Pancreas (tissue), 10 donors: ENCODE data around the gene RGMA. TPM values are rescaled to one million over a fixed set of nuclear protein-coding genes. Genes with fewer than 3 reads are reported as not detected.

Source experiments
- ATAC-seq, 4 donors: fragments of 200-7000 bp; cut with Tn5 transposase; one replicate each; pipeline versions ENCODE4 v1.8.0 to v1.9.1; 2020; ENCODE audit warnings: mild to moderate bottlenecking in 4 of 4, moderate library complexity in 4 of 4
- DNase-seq, 6 donors: peaks; one replicate each; pipeline ENCODE4 v3.0.0-alpha.2; 2020
- FAIRE-seq: peaks from 2 replicates; lab custom pipeline; 2012; peaks lifted over from hg19 to GRCh38; lab: Jason Lieb, UNC
- H3K27ac ChIP-seq, 4 donors: fragments of 200-600 bp; sonication (generic); 1 replicate in 3 of 4; 2 replicates in 1 of 4; pipeline versions ENCODE4 v1.5.0 to v1.8.0; 2020
- H3K27me3 ChIP-seq, 4 donors: fragments of 200-600 bp; one replicate each; pipeline ENCODE4 v1.8.0; 2021
- H3K36me3 ChIP-seq, 3 donors: fragments of 200-600 bp; sonication (generic) in 1 of 3; one replicate each; pipeline versions ENCODE4 v1.5.0 to v1.8.0; 2020 to 2021
- H3K4me1 ChIP-seq, 3 donors: fragments of 200-600 bp; one replicate each; pipeline ENCODE4 v1.8.0; 2021
- H3K4me3 ChIP-seq, 4 donors: fragments of 200-600 bp; sonication (generic) in 2 of 4; one replicate each; pipeline versions ENCODE4 v1.5.0 to v1.8.0; 2020 to 2021
- H3K9me3 ChIP-seq, 4 donors: fragments of 200-600 bp; one replicate each; pipeline ENCODE4 v1.8.0; 2021
- WGBS, 2 donors: extraction: QIAGEN DNeasy Blood & Tissue Kit; methylation state at CpG; one replicate each; pipeline ENCODE4 v1.1.7; 2013; 5-methylcytosine and 5-hydroxymethylcytosine counted together
- intact Hi-C, 3 donors: fragments of 100-400 bp; cut with DNase I; formaldehyde crosslinking; loops; one replicate each; pipeline versions ENCODE4 v1.11.1 to v1.14.2; 2022
- polyA plus RNA-seq, 2 donors: library from polyadenylated mRNA; stranded (reverse); fragments of 200-250 nt; gene quantifications; one replicate each; pipeline ENCODE4 v1.2.3, GENCODE V29; 2013
- total RNA-seq, 6 donors: library from RNA; stranded (reverse); fragmentation: NEBNext Ultra II Directional in 4 of 6; extraction: Animal tissue kit (Norgen Biotek cat#: 25700) in 4 of 6; gene quantifications; one replicate each; pipeline versions ENCODE4 v1.2.1 to v1.2.4, GENCODE V29; 2021 to 2023
- TF ChIP-seq, protein P1 (sequence below), 4 donors: fragments of 200-600 bp; sonication (generic) in 3 of 4; IDR thresholded peaks; one replicate each; pipeline versions ENCODE4 v1.5.0 to v1.8.0; 2021; ENCODE audit warnings: antibody characterized with exemption in 4 of 4
- donor health status: healthy with polysubstance abuse.
- donor health status: DM: no; HTN: no; CAD: no; lungs with moderate emphysema.
- donor health status: DM: no; HTN: no; CAD: no.
- donor health status: control.
- donor health status: control.
- donor health status: Bipolar disorder and iron deficiency.
- donor health status: DM: yes; HTN: yes; CAD: no.
- donor health status: DM: no; HTN: no; CAD: no.
- donor health status: DM: no; HTN: no; CAD: no.
- donor health status: DM: yes; HTN: yes; CAD: no.

The RGMA gene
- total and polyA plus RNA-seq, 8 donors, result 3.7 to 14.3 (median 6.8) TPM

DNA sequence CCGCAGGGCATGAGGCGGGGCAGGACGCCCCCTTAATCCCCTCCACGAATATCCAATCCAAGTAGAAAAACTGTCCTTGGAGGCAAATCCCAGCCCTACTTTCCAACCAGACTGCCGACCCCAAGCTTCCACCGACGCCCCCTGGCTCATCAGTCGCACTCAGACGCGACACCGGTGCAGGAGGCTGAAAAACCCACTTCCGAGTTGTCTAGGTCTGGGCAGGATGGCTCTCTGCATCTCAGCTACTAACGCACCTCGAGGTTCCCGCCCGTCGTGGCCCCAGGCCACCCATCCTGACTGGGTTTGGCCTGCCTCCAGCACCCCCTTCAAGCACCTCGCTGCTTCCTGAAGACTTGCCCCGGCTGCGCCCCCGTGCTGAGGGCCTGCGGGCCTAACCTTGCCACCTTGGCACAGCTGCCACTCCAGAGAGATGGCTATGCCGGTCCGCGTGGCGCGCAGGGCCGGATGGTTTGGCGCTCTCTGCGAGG lies 15.5 kb downstream of the RGMA start:
- WGBS, 2 donors, result 57% methylated on average over 30 of the region's 30 CpGs
- TF ChIP-seq, protein P1, sequence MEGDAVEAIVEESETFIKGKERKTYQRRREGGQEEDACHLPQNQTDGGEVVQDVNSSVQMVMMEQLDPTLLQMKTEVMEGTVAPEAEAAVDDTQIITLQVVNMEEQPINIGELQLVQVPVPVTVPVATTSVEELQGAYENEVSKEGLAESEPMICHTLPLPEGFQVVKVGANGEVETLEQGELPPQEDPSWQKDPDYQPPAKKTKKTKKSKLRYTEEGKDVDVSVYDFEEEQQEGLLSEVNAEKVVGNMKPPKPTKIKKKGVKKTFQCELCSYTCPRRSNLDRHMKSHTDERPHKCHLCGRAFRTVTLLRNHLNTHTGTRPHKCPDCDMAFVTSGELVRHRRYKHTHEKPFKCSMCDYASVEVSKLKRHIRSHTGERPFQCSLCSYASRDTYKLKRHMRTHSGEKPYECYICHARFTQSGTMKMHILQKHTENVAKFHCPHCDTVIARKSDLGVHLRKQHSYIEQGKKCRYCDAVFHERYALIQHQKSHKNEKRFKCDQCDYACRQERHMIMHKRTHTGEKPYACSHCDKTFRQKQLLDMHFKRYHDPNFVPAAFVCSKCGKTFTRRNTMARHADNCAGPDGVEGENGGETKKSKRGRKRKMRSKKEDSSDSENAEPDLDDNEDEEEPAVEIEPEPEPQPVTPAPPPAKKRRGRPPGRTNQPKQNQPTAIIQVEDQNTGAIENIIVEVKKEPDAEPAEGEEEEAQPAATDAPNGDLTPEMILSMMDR (IDR thresholded peaks at IDR 0.05), result no peak
- no peak for FAIRE-seq
- peak in 2 of 4 donors; percentile 3 to 4 for ATAC-seq
- Histone ChIP-seq H3K27me3 (no peaks in the 10 kb centered on the region), H3K9me3 (no peaks in the 10 kb centered on the region), H3K4me3 (peak overlapping the region; percentile 52 to 65 (median 58)), H3K27ac (peak overlapping the region in 2 of 4 donors; percentile 27 to 65), H3K36me3 (no peaks in the 10 kb centered on the region), H3K4me1 (no peaks in the 10 kb centered on the region)
- peak in 1 of 6 donors; percentile 58 for DNase-seq
- intact Hi-C loops, result no loop called here

DNA sequence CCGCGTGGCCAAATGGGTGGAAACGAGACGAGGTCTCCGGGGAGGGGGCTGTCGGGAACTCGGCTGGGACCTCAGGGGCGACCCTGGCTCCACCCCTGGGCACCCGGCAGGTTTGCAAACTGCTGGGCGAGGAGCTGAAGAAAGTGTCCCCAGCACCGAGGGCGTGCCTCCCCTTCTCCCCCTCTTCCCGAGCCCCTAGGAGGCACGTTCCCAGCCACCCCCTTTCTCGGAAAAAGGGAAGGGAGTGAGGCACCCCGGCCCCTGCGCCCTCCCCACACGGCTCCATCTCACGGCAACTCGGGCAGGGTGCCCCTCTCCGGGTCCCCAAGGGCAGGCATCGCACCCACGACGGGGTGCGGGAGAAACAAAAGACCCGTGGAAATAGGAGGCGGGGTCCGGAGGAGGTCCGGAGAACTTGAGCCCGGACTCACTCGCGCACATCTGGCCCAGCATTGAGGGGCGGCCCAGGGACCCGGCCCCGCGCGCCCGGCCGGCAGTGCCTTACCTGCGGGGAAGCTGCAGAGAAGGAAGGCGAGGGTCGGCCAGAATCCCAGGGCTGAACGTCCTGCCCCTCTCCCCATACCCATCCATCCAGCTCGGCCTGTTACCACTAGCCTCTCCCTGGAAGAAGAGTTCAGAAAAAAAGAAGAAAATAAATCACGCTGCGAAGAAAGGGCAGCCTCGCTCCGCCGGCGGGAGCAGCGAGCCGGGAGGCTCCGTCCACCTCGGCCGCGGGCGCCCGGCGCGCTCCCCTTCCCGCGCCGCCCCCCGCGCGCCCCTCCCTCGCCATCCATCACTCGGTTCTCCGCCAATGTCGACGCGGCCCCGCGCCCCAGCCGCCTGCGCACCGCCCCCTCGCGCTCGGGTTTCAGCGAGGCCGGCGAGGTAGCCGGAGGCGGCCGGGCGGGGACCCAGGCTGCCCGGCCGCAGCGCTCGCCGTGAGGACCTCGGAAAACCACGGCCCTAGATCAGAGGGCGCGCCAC lies 16.3 kb downstream of the RGMA start:
- intact Hi-C loops, result no loop called here
- Histone ChIP-seq H3K27ac (peak overlapping the region in 3 of 4 donors; percentile 44 to 65 (median 48)), H3K9me3 (no peaks in the 10 kb centered on the region), H3K36me3 (no peaks in the 10 kb centered on the region), H3K4me3 (peak overlapping the region; percentile 52 to 65 (median 58)), H3K27me3 (no peaks in the 10 kb centered on the region), H3K4me1 (no peaks in the 10 kb centered on the region)
- DNase-seq, result peak; percentile 83 to 94 (median 86)
- peak; percentile 94 to 95 (median 94) for ATAC-seq
- 1% methylated on average over 72 to 96 of the region's 96 CpGs for WGBS, 2 donors
- no peak for FAIRE-seq
- TF ChIP-seq, protein P1 (IDR thresholded peaks at IDR 0.05), result no peak

DNA sequence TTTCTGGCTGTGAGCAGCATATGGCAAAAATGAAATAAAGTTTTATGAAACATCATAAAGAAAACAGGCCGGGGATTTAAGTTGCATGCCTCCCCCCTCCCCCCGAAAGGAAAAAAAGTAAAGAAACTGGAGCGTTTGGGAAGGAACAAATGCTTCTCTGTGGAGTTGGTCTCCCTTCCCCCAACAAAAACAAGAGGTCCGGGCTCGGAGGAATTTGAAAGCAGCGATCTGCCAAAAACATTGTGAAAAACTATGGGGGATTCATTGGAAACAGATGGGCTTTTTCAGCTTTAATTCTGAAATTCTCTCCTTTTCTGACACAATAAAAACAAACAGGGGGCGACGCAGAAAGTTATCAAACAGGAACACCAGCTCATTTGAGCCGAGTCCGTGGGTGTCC lies 17.0 kb downstream of the RGMA start:
- peak overlapping the region in 3 of 4 donors; percentile 44 to 65 (median 48) for H3K27ac ChIP-seq
- no peaks in the 10 kb centered on the region for H3K9me3 ChIP-seq
- H3K27me3 ChIP-seq, result no peaks in the 10 kb centered on the region
- ATAC-seq (peak in 2 of 4 donors; percentile 13 to 15), FAIRE-seq (no peak), DNase-seq (no peak)
- peak overlapping the region; percentile 52 to 65 (median 58) for H3K4me3 ChIP-seq
- H3K4me1 ChIP-seq, result no peaks in the 10 kb centered on the region
- H3K36me3 ChIP-seq, result no peaks in the 10 kb centered on the region
- intact Hi-C loops, result no loop called here
- 1 to 3% methylated on average over 10 of the region's 10 CpGs for WGBS, 2 donors
- TF ChIP-seq, protein P1 (IDR thresholded peaks at IDR 0.05), result no peak

DNA sequence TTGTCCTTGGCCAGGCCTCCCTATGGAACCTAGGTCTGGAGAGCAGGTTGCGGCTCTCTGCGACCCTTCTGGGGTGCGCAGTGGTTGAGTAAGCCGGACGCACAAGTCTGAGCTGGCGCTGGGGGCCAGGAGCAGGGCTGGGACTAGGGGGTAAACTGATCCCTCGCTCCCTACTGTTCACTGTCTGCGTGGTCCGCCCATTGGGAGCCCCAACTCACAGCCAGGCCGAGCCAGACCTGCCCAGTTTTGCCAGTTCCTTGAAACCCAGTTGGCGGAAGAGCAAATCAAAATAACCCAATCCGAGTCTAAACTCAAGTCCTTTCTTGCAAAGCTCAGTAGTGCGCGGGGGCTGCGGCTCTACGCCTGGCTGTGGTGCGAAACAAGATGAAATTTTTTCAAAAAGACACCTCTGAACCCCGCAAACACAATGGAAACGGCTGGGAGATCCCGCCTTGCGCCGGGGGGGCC lies 17.5 kb downstream of the RGMA start:
- DNase-seq, result no peak
- WGBS, 2 donors, result 58 to 62% methylated on average over 22 of the region's 22 CpGs
- intact Hi-C loops, result no loop called here
- ATAC-seq, result no peak
- no peaks in the 10 kb centered on the region for H3K27me3 ChIP-seq
- no peaks in the 10 kb centered on the region for H3K36me3 ChIP-seq
- H3K9me3 ChIP-seq, result no peaks in the 10 kb centered on the region
- peak overlapping the region; percentile 26 to 65 (median 57) for H3K4me3 ChIP-seq
- peak overlapping the region in 2 of 4 donors; percentile 34 to 65 for H3K27ac ChIP-seq
- H3K4me1 ChIP-seq, result no peaks in the 10 kb centered on the region
- TF ChIP-seq, protein P1 (IDR thresholded peaks at IDR 0.05), result no peak
- FAIRE-seq, result no peak
